ENCODE measurements around the gene CADPS.

GRCh38 chr3:62718011-62718410 lies 157.2 kb downstream of the CADPS start:
- TF ChIP-seq SMC3 (conservative IDR thresholded peaks at IDR 0.05; ENCODE audit: insufficient read depth, low read depth, low read length) (no peak), GTF2F1 (IDR thresholded peaks at IDR 0.05; ENCODE audit: low read depth, low read length) (no peak), HDGF (IDR thresholded peaks at IDR 0.05) (no peak), TOE1 (IDR thresholded peaks at IDR 0.05; ENCODE audit: borderline replicate concordance) (no peak), TOE1 (CRISPR knock-in tag; IDR thresholded peaks at IDR 0.05; ENCODE audit: borderline replicate concordance, low read depth) (no peak), AFF1 (IDR thresholded peaks at IDR 0.05; ENCODE audit: low read depth in 1 of 2, partially characterized antibody in 2 of 2) (no peak), MIER1 (IDR thresholded peaks at IDR 0.05; ENCODE audit: low read depth) (no peak), FOXA3 (CRISPR knock-in tag; conservative IDR thresholded peaks at IDR 0.05 in 1 of 2, IDR thresholded peaks at IDR 0.05 in 1 of 2) (no peak)

Data from K562 (cell line).